Pancreas (tissue), 10 donors: Measurements from ENCODE around the gene KLK8. TPM values are rescaled to one million over a fixed set of nuclear protein-coding genes. Genes with fewer than 3 reads are reported as not detected.

Source experiments
- ATAC-seq, 4 donors: fragments of 200-7000 bp; cut with Tn5 transposase; one replicate each; pipeline versions ENCODE4 v1.8.0 to v1.9.1; 2020; ENCODE audit warnings: mild to moderate bottlenecking in 4 of 4, moderate library complexity in 4 of 4
- DNase-seq, 6 donors: peaks; one replicate each; pipeline ENCODE4 v3.0.0-alpha.2; 2020
- FAIRE-seq: peaks from 2 replicates; lab custom pipeline; 2012; peaks lifted over from hg19 to GRCh38; lab: Jason Lieb, UNC
- H3K27ac ChIP-seq, 4 donors: fragments of 200-600 bp; sonication (generic); 1 replicate in 3 of 4; 2 replicates in 1 of 4; pipeline versions ENCODE4 v1.5.0 to v1.8.0; 2020
- H3K27me3 ChIP-seq, 4 donors: fragments of 200-600 bp; one replicate each; pipeline ENCODE4 v1.8.0; 2021
- H3K36me3 ChIP-seq, 3 donors: fragments of 200-600 bp; sonication (generic) in 1 of 3; one replicate each; pipeline versions ENCODE4 v1.5.0 to v1.8.0; 2020 to 2021
- H3K4me1 ChIP-seq, 3 donors: fragments of 200-600 bp; one replicate each; pipeline ENCODE4 v1.8.0; 2021
- H3K4me3 ChIP-seq, 4 donors: fragments of 200-600 bp; sonication (generic) in 2 of 4; one replicate each; pipeline versions ENCODE4 v1.5.0 to v1.8.0; 2020 to 2021
- H3K9me3 ChIP-seq, 4 donors: fragments of 200-600 bp; one replicate each; pipeline ENCODE4 v1.8.0; 2021
- WGBS, 2 donors: extraction: QIAGEN DNeasy Blood & Tissue Kit; methylation state at CpG; one replicate each; pipeline ENCODE4 v1.1.7; 2013; 5-methylcytosine and 5-hydroxymethylcytosine counted together
- intact Hi-C, 3 donors: fragments of 100-400 bp; cut with DNase I; formaldehyde crosslinking; loops; one replicate each; pipeline versions ENCODE4 v1.11.1 to v1.14.2; 2022
- polyA plus RNA-seq, 2 donors: library from polyadenylated mRNA; stranded (reverse); fragments of 200-250 nt; gene quantifications; one replicate each; pipeline ENCODE4 v1.2.3, GENCODE V29; 2013
- total RNA-seq, 6 donors: library from RNA; stranded (reverse); fragmentation: NEBNext Ultra II Directional in 4 of 6; extraction: Animal tissue kit (Norgen Biotek cat#: 25700) in 4 of 6; gene quantifications; one replicate each; pipeline versions ENCODE4 v1.2.1 to v1.2.4, GENCODE V29; 2021 to 2023
- TF ChIP-seq, protein P1 (sequence below), 4 donors: fragments of 200-600 bp; sonication (generic) in 3 of 4; IDR thresholded peaks; one replicate each; pipeline versions ENCODE4 v1.5.0 to v1.8.0; 2021; ENCODE audit warnings: antibody characterized with exemption in 4 of 4
- donor health status: healthy with polysubstance abuse.
- donor health status: DM: no; HTN: no; CAD: no; lungs with moderate emphysema.
- donor health status: DM: no; HTN: no; CAD: no.
- donor health status: control.
- donor health status: control.
- donor health status: Bipolar disorder and iron deficiency.
- donor health status: DM: yes; HTN: yes; CAD: no.
- donor health status: DM: no; HTN: no; CAD: no.
- donor health status: DM: no; HTN: no; CAD: no.
- donor health status: DM: yes; HTN: yes; CAD: no.

Gene KLK8
- total and polyA plus RNA-seq, 8 donors, result not detected

DNA sequence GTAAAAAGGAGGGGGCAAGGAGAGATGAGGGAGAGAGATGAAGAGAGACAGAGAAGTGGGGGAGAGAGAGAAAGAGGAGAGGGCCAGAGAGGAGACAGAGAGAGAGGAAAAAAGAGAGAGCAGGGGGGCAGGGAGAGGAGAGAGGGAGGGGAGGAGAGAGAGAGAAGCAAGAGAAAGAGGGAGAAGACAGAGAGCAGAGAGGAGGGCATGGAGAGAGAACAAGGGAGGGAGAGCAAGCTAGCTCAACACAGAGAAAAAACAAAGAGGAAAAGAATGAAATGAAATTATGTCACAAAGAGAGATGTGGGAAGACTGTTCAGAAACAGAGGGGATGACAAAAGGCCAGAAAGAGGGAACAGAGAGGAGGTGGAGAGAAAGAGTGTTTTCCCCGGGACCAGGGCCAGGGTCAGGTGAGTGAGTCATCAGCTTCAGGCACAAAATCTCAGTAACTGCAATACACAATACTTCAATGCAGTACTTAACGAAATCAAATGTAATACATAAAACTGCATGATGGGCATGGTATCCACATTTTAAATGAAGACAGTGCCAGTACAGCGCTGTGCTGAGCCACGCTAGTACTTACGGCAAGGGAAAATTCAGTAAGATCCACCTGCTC lies 22.5 kb downstream of the KLK8 start:
- Histone ChIP-seq H3K4me3 (no peak overlapping the region), H3K27ac (no peak overlapping the region), H3K9me3 (no peaks in the 10 kb centered on the region), H3K27me3 (peaks cover 0 to 3% (median 0%) of the 10 kb centered on the region in 4 donors), H3K36me3 (no peaks in the 10 kb centered on the region), H3K4me1 (no peaks in the 10 kb centered on the region)
- TF ChIP-seq, protein P1, sequence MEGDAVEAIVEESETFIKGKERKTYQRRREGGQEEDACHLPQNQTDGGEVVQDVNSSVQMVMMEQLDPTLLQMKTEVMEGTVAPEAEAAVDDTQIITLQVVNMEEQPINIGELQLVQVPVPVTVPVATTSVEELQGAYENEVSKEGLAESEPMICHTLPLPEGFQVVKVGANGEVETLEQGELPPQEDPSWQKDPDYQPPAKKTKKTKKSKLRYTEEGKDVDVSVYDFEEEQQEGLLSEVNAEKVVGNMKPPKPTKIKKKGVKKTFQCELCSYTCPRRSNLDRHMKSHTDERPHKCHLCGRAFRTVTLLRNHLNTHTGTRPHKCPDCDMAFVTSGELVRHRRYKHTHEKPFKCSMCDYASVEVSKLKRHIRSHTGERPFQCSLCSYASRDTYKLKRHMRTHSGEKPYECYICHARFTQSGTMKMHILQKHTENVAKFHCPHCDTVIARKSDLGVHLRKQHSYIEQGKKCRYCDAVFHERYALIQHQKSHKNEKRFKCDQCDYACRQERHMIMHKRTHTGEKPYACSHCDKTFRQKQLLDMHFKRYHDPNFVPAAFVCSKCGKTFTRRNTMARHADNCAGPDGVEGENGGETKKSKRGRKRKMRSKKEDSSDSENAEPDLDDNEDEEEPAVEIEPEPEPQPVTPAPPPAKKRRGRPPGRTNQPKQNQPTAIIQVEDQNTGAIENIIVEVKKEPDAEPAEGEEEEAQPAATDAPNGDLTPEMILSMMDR (IDR thresholded peaks at IDR 0.05), result no peak
- FAIRE-seq (no peak), ATAC-seq (no peak), DNase-seq (no peak)
- intact Hi-C loops, result no loop called here
- whole genome bisulfite sequencing, 2 donors, result 58 to 60% methylated on average over 5 of the region's 5 CpGs

DNA sequence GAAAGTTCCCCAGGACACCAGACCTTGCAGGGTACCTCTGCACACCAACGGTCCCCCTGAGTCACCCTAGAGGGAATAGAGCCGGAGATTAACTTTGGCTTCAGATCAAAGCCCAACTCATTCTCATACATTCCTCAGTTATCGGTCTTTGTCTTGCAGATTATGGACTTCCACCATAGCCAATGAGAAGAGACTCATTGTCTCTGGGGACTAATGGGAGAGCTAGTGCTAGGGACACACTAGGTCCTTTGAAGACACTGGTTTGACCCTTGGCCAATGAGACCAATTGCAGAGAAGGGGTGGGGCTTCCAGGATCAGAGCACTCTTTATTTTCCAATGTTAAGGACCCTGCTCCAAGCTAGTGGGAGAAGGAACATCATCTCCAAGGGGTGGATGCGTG lies 23.8 kb downstream of the KLK8 start:
- DNase-seq (no peak), FAIRE-seq (no peak), ATAC-seq (no peak)
- H3K27ac ChIP-seq, result no peak overlapping the region
- intact Hi-C loops, result no loop called here
- no peak overlapping the region for H3K4me3 ChIP-seq
- TF ChIP-seq, protein P1 (IDR thresholded peaks at IDR 0.05), result no peak
- H3K36me3 ChIP-seq, result no peaks in the 10 kb centered on the region
- H3K4me1 ChIP-seq, result no peaks in the 10 kb centered on the region
- peaks cover 0 to 3% (median 0%) of the 10 kb centered on the region in 4 donors for H3K27me3 ChIP-seq
- WGBS, 2 donors, result 54 to 63% methylated on average over 4 of the region's 4 CpGs
- H3K9me3 ChIP-seq, result no peaks in the 10 kb centered on the region

DNA sequence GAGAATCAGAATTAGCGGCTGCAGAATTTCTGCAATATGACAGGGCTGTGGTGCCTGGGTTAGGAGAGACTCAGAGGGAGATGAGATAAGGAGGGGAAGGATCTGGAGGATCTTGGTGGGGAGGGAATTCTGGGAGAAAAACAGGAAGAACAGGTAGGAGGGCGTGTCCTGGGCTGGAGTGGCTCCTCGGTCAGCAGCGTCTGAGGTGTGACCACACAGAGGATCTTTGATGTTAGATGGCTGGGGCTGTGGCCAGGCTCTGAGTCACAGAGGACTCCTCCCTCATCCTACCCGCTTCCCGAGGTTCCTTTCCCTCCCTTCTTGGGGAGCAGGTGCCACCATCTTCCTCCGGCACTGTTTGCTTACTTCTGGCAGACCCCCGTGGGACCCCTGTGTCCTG lies 25.6 kb downstream of the KLK8 start:
- no peak for ATAC-seq
- 13 to 18% methylated on average over 8 of the region's 8 CpGs for WGBS, 2 donors
- no peak for FAIRE-seq

DNA sequence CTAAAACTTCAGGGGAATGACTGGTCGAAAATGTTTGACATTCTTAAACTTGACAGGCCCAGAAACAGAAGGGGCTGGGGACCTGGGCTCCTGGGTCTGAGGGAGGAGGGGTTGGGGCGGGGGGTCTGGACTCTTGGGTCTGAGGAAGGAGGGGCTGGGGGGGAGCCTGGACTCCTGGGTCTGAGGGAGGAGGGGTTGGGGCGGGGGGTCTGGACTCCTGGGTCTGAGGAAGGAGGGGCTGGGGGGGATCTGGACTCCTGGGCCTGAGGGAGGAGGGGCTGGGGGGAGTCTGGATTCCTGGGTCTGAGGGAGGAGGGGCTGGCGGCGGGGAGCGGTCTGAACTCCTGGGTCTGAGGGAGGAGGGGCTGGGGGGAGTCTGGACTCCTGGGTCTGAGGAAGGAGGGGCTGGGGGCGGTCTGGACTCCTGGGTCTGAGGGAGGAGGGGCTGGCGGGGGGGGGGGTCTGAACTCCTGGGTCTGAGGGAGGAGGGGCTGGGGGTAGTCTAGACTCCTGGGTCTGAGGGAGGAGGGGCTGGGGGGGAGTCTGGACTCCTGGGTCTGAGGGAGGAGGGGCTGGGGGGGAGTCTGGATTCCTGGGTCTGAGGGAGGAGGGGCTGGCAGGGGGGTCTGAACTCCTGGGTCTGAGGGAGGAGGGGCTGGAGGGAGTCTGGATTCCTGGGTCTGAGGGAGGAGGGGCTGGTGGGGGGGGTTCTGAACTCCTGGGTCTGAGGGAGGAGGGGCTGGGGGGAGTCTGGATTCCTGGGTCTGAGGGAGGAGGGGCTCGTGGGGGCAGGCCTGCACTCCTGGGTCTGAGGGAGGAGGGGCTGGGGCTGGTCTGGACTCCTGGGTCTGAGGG lies 26.5 kb downstream of the KLK8 start:
- H3K4me3 ChIP-seq, result no peak overlapping the region
- intact Hi-C loops, result no loop called here
- FAIRE-seq (no peak), DNase-seq (no peak), ATAC-seq (no peak)
- H3K27me3 ChIP-seq, result peaks cover 0 to 7% (median 0%) of the 10 kb centered on the region in 4 donors
- H3K27ac ChIP-seq, result no peak overlapping the region
- H3K4me1 ChIP-seq, result no peaks in the 10 kb centered on the region
- TF ChIP-seq, protein P1 (IDR thresholded peaks at IDR 0.05), result no peak
- H3K36me3 ChIP-seq, result no peaks in the 10 kb centered on the region
- H3K9me3 ChIP-seq, result no peaks in the 10 kb centered on the region
- 24 to 29% methylated on average over 4 to 9 of the region's 9 CpGs for WGBS, 2 donors

More for the DNA sequence above, 25.6 kb downstream of the KLK8 start:
- DNase-seq, result no peak
- Histone ChIP-seq H3K27me3 (peaks cover 0 to 7% (median 0%) of the 10 kb centered on the region in 4 donors), H3K4me1 (no peaks in the 10 kb centered on the region), H3K4me3 (no peak overlapping the region), H3K27ac (no peak overlapping the region), H3K9me3 (no peaks in the 10 kb centered on the region), H3K36me3 (no peaks in the 10 kb centered on the region)
- intact Hi-C loops, result no loop called here
- TF ChIP-seq, protein P1 (IDR thresholded peaks at IDR 0.05), result no peak
